HG03460 (cell line): ENCODE measurements around the gene ZNF223.

Source experiments
- ATAC-seq: cut with Tn5 transposase; IDR thresholded peaks from one replicate; pipeline ENCODE4 v1.9.1; 2021; ENCODE audit not compliant: unreplicated experiment

The ZNF223 gene

GRCh38 chr19:44051650-44052402 is at the start of gene ZNF223:
Gene ZNF223, plus strand, starts transcription at chr19:44052036. Its CDS starts 3,141 bp downstream, at chr19:44055177.
- peak; percentile 74 for ATAC-seq

GRCh38 chr19:44002212-44002565 is 49.6 kb upstream of the ZNF223 start:
- no peak for ATAC-seq

GRCh38 chr19:44002566-44003460 is 49.0 kb upstream of the ZNF223 start, which contains the start of gene ZNF230:
Gene ZNF230, plus strand, starts transcription at chr19:44002957. Its CDS starts 4,122 bp downstream, at chr19:44007079.
- ATAC-seq = peak; percentile 92

- no peak for ATAC-seq
Measured at GRCh38 chr19:44003461-44004009, 48.3 kb upstream of the ZNF223 start.

- ATAC-seq = no peak
Measured at GRCh38 chr19:44005973-44006372, 45.9 kb upstream of the ZNF223 start.

GRCh38 chr19:44007473-44007872 is 44.4 kb upstream of the ZNF223 start:
- ATAC-seq = no peak

- no peak for ATAC-seq
Measured at GRCh38 chr19:44010468-44010867, 41.4 kb upstream of the ZNF223 start.

- no peak for ATAC-seq
Measured at GRCh38 chr19:44019498-44019897, 32.3 kb upstream of the ZNF223 start.

GRCh38 chr19:44021221-44021620 is 30.6 kb upstream of the ZNF223 start:
- ATAC-seq = no peak

GRCh38 chr19:44024900-44025216 is 27.0 kb upstream of the ZNF223 start:
- no peak for ATAC-seq

GRCh38 chr19:44025217-44025936 is 26.5 kb upstream of the ZNF223 start, which contains the start of gene ZNF222:
Gene ZNF222, plus strand, starts transcription at chr19:44025379. Its CDS starts 58 bp downstream, at chr19:44025437.
- peak; percentile 90 for ATAC-seq

GRCh38 chr19:44026622-44027021 is 25.2 kb upstream of the ZNF223 start:
- ATAC-seq = no peak

GRCh38 chr19:44032001-44032610 is 19.7 kb upstream of the ZNF223 start:
- no peak for ATAC-seq

GRCh38 chr19:44042147-44042546 is 9.7 kb upstream of the ZNF223 start:
- no peak for ATAC-seq

GRCh38 chr19:44050740-44051649 is 841 bp upstream of the ZNF223 start:
- no peak for ATAC-seq

GRCh38 chr19:44055870-44056269 is 4.0 kb downstream of the ZNF223 start:
- ATAC-seq = no peak

- ATAC-seq = no peak
Measured at GRCh38 chr19:44059229-44059628, 7.4 kb downstream of the ZNF223 start.

GRCh38 chr19:44061038-44061437 is 9.2 kb downstream of the ZNF223 start:
- ATAC-seq = no peak

GRCh38 chr19:44066305-44066704 is 14.5 kb downstream of the ZNF223 start:
- ATAC-seq = no peak

GRCh38 chr19:44069415-44069814 is 17.6 kb downstream of the ZNF223 start:
- ATAC-seq = no peak
